H1 (cell line): Measurements from ENCODE around the gene CAMK2A. TPM values are rescaled to one million over a fixed set of nuclear protein-coding genes. Genes with fewer than 3 reads are reported as not detected.

ENCODE experiments used
- CTCF ChIA-PET: fragments of 300-600 bp; sonication (Branson Sonifier 250); formaldehyde crosslinking; loops from one replicate; lab custom pipeline; 2021; ENCODE audit not compliant: partially characterized antibody; lab: Charles Lee
- POLR2A ChIA-PET: fragments of 300-600 bp; sonication (Branson Sonifier 250); formaldehyde crosslinking; loops from one replicate; lab custom pipeline; 2021; ENCODE audit warnings: inconsistent platforms; ENCODE audit not compliant: partially characterized antibody; lab: Charles Lee
- DNase-seq, 2 experiments: peaks; one replicate each; pipeline versions ENCODE4 v3.0.0 to v3.0.0-alpha.2; 2010 to 2022; ENCODE audit warnings: low spot score in 2 of 2, low read depth in 1 of 2, mixed read lengths in 1 of 2
- FAIRE-seq: peaks from 2 replicates; lab custom pipeline; 2011; peaks lifted over from hg19 to GRCh38; lab: Jason Lieb, UNC
- H2AFZ ChIP-seq: 2 replicates; pipeline ENCODE4 v1.8.1; 2012; ENCODE audit warnings: low read length, inconsistent platforms
- H2AK5ac ChIP-seq: 2 replicates; pipeline ENCODE4 v1.6.1; 2013; ENCODE audit warnings: low read depth, low read length
- H2BK120ac ChIP-seq: replicated peaks from 2 replicates; pipeline ENCODE3; 2013; ENCODE audit warnings: low read depth, low read length, inconsistent platforms
- H2BK12ac ChIP-seq: 2 replicates; pipeline ENCODE4 v1.6.1; 2013; ENCODE audit warnings: low read depth, low read length
- H2BK15ac ChIP-seq: 2 replicates; pipeline ENCODE4 v1.6.1; 2013; ENCODE audit warnings: low read length
- H2BK20ac ChIP-seq: 2 replicates; pipeline ENCODE4 v1.6.1; 2013; ENCODE audit warnings: low read length
- H2BK5ac ChIP-seq: 2 replicates; pipeline ENCODE4 v1.6.1; 2013; ENCODE audit warnings: low read depth, low read length
- H3K14ac ChIP-seq: 2 replicates; pipeline ENCODE4 v1.6.1; 2013; ENCODE audit warnings: inconsistent platforms; ENCODE audit not compliant: insufficient read length
- H3K18ac ChIP-seq: 2 replicates; pipeline ENCODE4 v1.6.1; 2013; ENCODE audit warnings: low read length; ENCODE audit errors: extremely low read depth
- H3K23ac ChIP-seq: 2 replicates; pipeline ENCODE4 v1.6.1; 2013; ENCODE audit warnings: inconsistent platforms; ENCODE audit not compliant: insufficient read length
- H3K23me2 ChIP-seq: 2 replicates; pipeline ENCODE4 v1.6.1; 2013; ENCODE audit warnings: low read depth, low read length
- H3K27ac ChIP-seq: 2 replicates; pipeline ENCODE4 v1.6.1; 2011; ENCODE audit warnings: low read depth, low read length, inconsistent platforms
- H3K27me3 ChIP-seq, 4 experiments: replicated peaks in 1 of 4; 1 replicate in 1 of 4; 2 replicates in 3 of 4; pipeline versions ENCODE4 v1.6.1 to v1.8.1; 2011 to 2013; ENCODE audit warnings: low read length in 3 of 4, mild to moderate bottlenecking in 3 of 4, inconsistent platforms in 2 of 4, mixed read lengths in 2 of 4, moderate library complexity in 1 of 4; ENCODE audit not compliant: control insufficient read depth in 3 of 4, insufficient read depth in 3 of 4; ENCODE audit errors: extremely low read depth in 1 of 4
- H3K36me3 ChIP-seq, 4 experiments: 2 replicates each; pipeline versions ENCODE4 v1.6.1 to v1.8.1; 2011 to 2013; ENCODE audit warnings: mild to moderate bottlenecking in 4 of 4, low read length in 3 of 4, moderate library complexity in 2 of 4, control low read depth in 1 of 4, inconsistent platforms in 1 of 4; ENCODE audit not compliant: insufficient read depth in 4 of 4, control insufficient read depth in 2 of 4
- H3K4ac ChIP-seq: replicated peaks from 2 replicates; pipeline ENCODE3; 2013; ENCODE audit warnings: low read length, low read depth, mixed read lengths, inconsistent platforms; ENCODE audit not compliant: insufficient read length
- H3K4me1 ChIP-seq, 4 experiments: replicated peaks in 1 of 4; 1 replicate in 1 of 4; 2 replicates in 3 of 4; pipeline versions ENCODE4 v1.6.1 to v1.8.1; 2011 to 2013; ENCODE audit warnings: low read length in 3 of 4, inconsistent platforms in 2 of 4, mixed read lengths in 1 of 4; ENCODE audit not compliant: insufficient read depth in 4 of 4, control insufficient read depth in 3 of 4
- H3K4me2 ChIP-seq, 2 experiments: 2 replicates each; pipeline versions ENCODE4 v1.6.1 to v1.8.1; 2011 to 2013; ENCODE audit warnings: low read depth in 2 of 2, low read length in 2 of 2, control low read depth in 1 of 2, inconsistent platforms in 1 of 2, mild to moderate bottlenecking in 1 of 2; ENCODE audit not compliant: insufficient read depth in 1 of 2
- H3K4me3 ChIP-seq, 4 experiments: fragments of 200-600, 300-600 bp in 1 of 4; sonication (generic), shearing (Covaris generic), sonication (Bioruptor Twin) in 1 of 4; 2 replicates each; pipeline versions ENCODE4 v1.5.1 to v1.8.1; 2011 to 2016; ENCODE audit warnings: low read length in 4 of 4, low read depth in 3 of 4, control low read depth in 2 of 4, inconsistent platforms in 2 of 4, mild to moderate bottlenecking in 2 of 4, mixed read lengths in 1 of 4, moderate library complexity in 1 of 4; ENCODE audit not compliant: insufficient read depth in 2 of 4; ENCODE audit errors: extremely low read depth in 1 of 4
- H3K56ac ChIP-seq: replicated peaks from 2 replicates; pipeline ENCODE3; 2013; ENCODE audit warnings: low read depth, mild to moderate bottlenecking, mixed read lengths, low read length, inconsistent platforms; ENCODE audit not compliant: insufficient read length
- H3K79me1 ChIP-seq: 2 replicates; pipeline ENCODE4 v1.6.1; 2013; ENCODE audit warnings: low read depth, low read length, control low read depth
- H3K79me2 ChIP-seq, 2 experiments: 2 replicates each; pipeline versions ENCODE4 v1.6.1 to v1.8.1; 2012 to 2013; ENCODE audit warnings: low read length in 2 of 2, mild to moderate bottlenecking in 2 of 2, inconsistent platforms in 1 of 2; ENCODE audit not compliant: insufficient read depth in 2 of 2, control insufficient read depth in 1 of 2
- H3K9ac ChIP-seq, 4 experiments: replicated peaks in 1 of 4; 1 replicate in 1 of 4; 2 replicates in 3 of 4; pipeline versions ENCODE4 v1.6.1 to v1.8.1; 2011 to 2013; ENCODE audit warnings: low read depth in 3 of 4, low read length in 3 of 4, control low read depth in 2 of 4, mild to moderate bottlenecking in 2 of 4, moderate library complexity in 2 of 4, inconsistent platforms in 1 of 4; ENCODE audit errors: extremely low read depth in 1 of 4
- H3K9me3 ChIP-seq, 2 experiments: 2 replicates each; pipeline versions ENCODE4 v1.6.1 to v1.8.1; 2012 to 2013; ENCODE audit warnings: mild to moderate bottlenecking in 2 of 2, moderate library complexity in 2 of 2, control low read depth in 1 of 2, inconsistent platforms in 1 of 2, low read depth in 1 of 2, low read length in 1 of 2, mixed read lengths in 1 of 2; ENCODE audit not compliant: insufficient read depth in 2 of 2
- H4K20me1 ChIP-seq, 2 experiments: replicated peaks in 1 of 2; 2 replicates each; pipeline versions ENCODE3 to v1.8.1; 2011 to 2013; ENCODE audit warnings: inconsistent platforms in 2 of 2, low read length in 2 of 2, mild to moderate bottlenecking in 1 of 2; ENCODE audit not compliant: insufficient read depth in 2 of 2, control insufficient read depth in 1 of 2
- H4K5ac ChIP-seq: 2 replicates; pipeline ENCODE4 v1.6.1; 2013; ENCODE audit warnings: low read length, low read depth, mixed read lengths, inconsistent platforms; ENCODE audit not compliant: insufficient read length
- H4K8ac ChIP-seq: 2 replicates; pipeline ENCODE4 v1.8.0; 2013; ENCODE audit warnings: mild to moderate bottlenecking, moderate library complexity, low read length, inconsistent platforms; ENCODE audit not compliant: insufficient read depth; ENCODE audit errors: extremely low read depth
- H4K91ac ChIP-seq: replicated peaks from 2 replicates; pipeline ENCODE3; 2013; ENCODE audit warnings: low read length, mixed read lengths, inconsistent platforms; ENCODE audit not compliant: insufficient read length
- CBX8 ChIP-seq: fragments of 300-800, 300-1000 bp; sonication (generic); IDR thresholded peaks from 2 replicates; pipeline ENCODE4 v1.7.1; 2016; ENCODE audit warnings: low read depth, low read length, borderline replicate concordance
- CREB1 ChIP-seq: IDR thresholded peaks from 2 replicates; pipeline ENCODE4 v1.6.1; 2012; ENCODE audit warnings: inconsistent platforms
- CTCF ChIP-seq, 3 experiments: IDR thresholded peaks; 1 replicate in 2 of 3; 2 replicates in 1 of 3; pipeline versions ENCODE4 v1.5.1 to v1.6.1; 2011; ENCODE audit warnings: low read length in 3 of 3, mild to moderate bottlenecking in 3 of 3, inconsistent platforms in 2 of 3, low read depth in 1 of 3, moderate library complexity in 1 of 3; ENCODE audit not compliant: insufficient read depth in 1 of 3; ENCODE audit errors: control extremely low read depth in 1 of 3
- HDAC6 ChIP-seq: IDR thresholded peaks from one replicate; pipeline ENCODE4 v1.7.1; 2012; ENCODE audit warnings: low read depth, mild to moderate bottlenecking, inconsistent platforms, low read length, moderate library complexity
- JUN ChIP-seq: IDR thresholded peaks from 2 replicates; pipeline ENCODE4 v1.6.1; 2011; ENCODE audit warnings: low read depth, mild to moderate bottlenecking, improper control_type of control experiment, low read length
- JUND ChIP-seq: IDR thresholded peaks from 2 replicates; pipeline ENCODE4 v1.6.1; 2011; ENCODE audit warnings: mild to moderate bottlenecking, improper control_type of control experiment, low read length
- RAD21 ChIP-seq, 2 experiments: IDR thresholded peaks in 1 of 2; conservative IDR thresholded peaks in 1 of 2; 2 replicates each; pipeline ENCODE4 v1.6.1; 2011; ENCODE audit warnings: low read depth in 2 of 2, low read length in 2 of 2, improper control_type of control experiment in 1 of 2, inconsistent platforms in 1 of 2, mild to moderate bottlenecking in 1 of 2, moderate library complexity in 1 of 2
- SP1 ChIP-seq: IDR thresholded peaks from 2 replicates; pipeline ENCODE4 v1.6.1; 2011; ENCODE audit warnings: low read depth, low read length
- SP2 ChIP-seq: IDR thresholded peaks from 2 replicates; pipeline ENCODE4 v1.6.1; 2012; ENCODE audit warnings: mild to moderate bottlenecking, low read length, inconsistent platforms
- WGBS, 2 experiments: shearing (Covaris generic) in 1 of 2; methylation state at CpG; one replicate each; pipeline versions ENCODE4 v1.1.6 to v1.1.7; 2013 to 2015; ENCODE audit warnings: low lambda C conversion rate in 2 of 2, mixed read lengths in 2 of 2, inconsistent platforms in 1 of 2, low coverage in 1 of 2, missing lambda C conversion rate in 1 of 2; ENCODE audit not compliant: insufficient replicate concordance in 2 of 2, insufficient coverage in 1 of 2, insufficient read length in 1 of 2; ENCODE audit errors: extremely low coverage in 1 of 2, missing lambda C conversion rate in 1 of 2; 5-methylcytosine and 5-hydroxymethylcytosine counted together
- polyA plus RNA-seq, 7 experiments: library from polyadenylated mRNA; depleted of rRNA in 3 of 7; stranded (reverse) in 5 of 7; unstranded in 2 of 7; fragments of >200 nt in 5 of 7; fragments of 200-250 nt in 2 of 7; gene quantifications; 1 replicate in 5 of 7; 2 replicates in 1 of 7; 4 replicates in 1 of 7; pipeline versions ENCODE4 v1.2.1 to v1.2.3, GENCODE V29; 2011 to 2013; ENCODE audit warnings: missing spikeins in 2 of 7, mixed read lengths in 2 of 7
- total RNA-seq: library from RNA; stranded (reverse); fragmentation: NEBNext Ultra II Directional; extraction: Animal tissue kit (Norgen Biotek cat#: 25700); gene quantifications from 2 replicates; pipeline ENCODE4 v1.2.1, GENCODE V29; 2021
- TF ChIP-seq, protein P1 (sequence below): IDR thresholded peaks from 2 replicates; pipeline ENCODE4 v1.6.1; 2012; ENCODE audit warnings: low read length, inconsistent platforms

CAMK2A gene
- total and polyA plus RNA-seq, 2 of the 8 experiments (the other 6 are each of a cell fraction or from before 2014, with no cell fraction given), result 0.20 to 0.28 TPM

GRCh38 chr5:150309886-150310239, 20.3 kb upstream of the CAMK2A start:
- H3K27me3 ChIP-seq, result no peaks in the 10 kb centered on the region
- H4K20me1 ChIP-seq, result no peaks in the 10 kb centered on the region
- no peak overlapping the region for H3K27ac ChIP-seq
- no peak overlapping the region for H3K4me2 ChIP-seq
- no peak overlapping the region for H3K9ac ChIP-seq
- CTCF ChIA-PET, result interaction anchor here (1.6 to 2.8 kb wide), 3 partner anchors 10 to 15 kb away, joined by 3 to 7 read pairs (median 6); no protein-coding TSS in a partner anchor
- H2BK15ac ChIP-seq, result no peak overlapping the region
- POLR2A ChIA-PET, result interaction anchor here (1.0 to 1.2 kb wide), 2 partner anchors 10 to 23 kb away, joined by 3 read pairs; no protein-coding TSS in a partner anchor
- no peak overlapping the region for H2AK5ac ChIP-seq
- no peak overlapping the region for H4K8ac ChIP-seq
- H4K91ac ChIP-seq, result no peak overlapping the region
- peaks cover 0 to 3% (median under 1%) of the 10 kb centered on the region in 4 experiments; a peak in 2 of 7 replicates for H3K4me1 ChIP-seq
- H3K4me3 ChIP-seq, result no peak overlapping the region
- H2BK120ac ChIP-seq, result no peak overlapping the region
- no peaks in the 10 kb centered on the region for H3K23me2 ChIP-seq
- H3K9me3 ChIP-seq, result no peaks in the 10 kb centered on the region
- H3K79me2 ChIP-seq, result no peaks in the 10 kb centered on the region
- H4K5ac ChIP-seq, result no peak overlapping the region
- H3K79me1 ChIP-seq, result no peaks in the 10 kb centered on the region
- no peak overlapping the region for H2BK5ac ChIP-seq
- H2BK20ac ChIP-seq, result no peak overlapping the region
- no peak overlapping the region for H3K56ac ChIP-seq
- no peak overlapping the region for H3K4ac ChIP-seq
- no peak overlapping the region for H3K23ac ChIP-seq
- H3K18ac ChIP-seq, result no peak overlapping the region
- DNase-seq (no peak), FAIRE-seq (no peak)
- 77% methylated on average over 1 of the region's 1 CpG; no CpG with 5 or more reads in 1 of the 2 experiments for WGBS, 2 experiments
- H2AFZ ChIP-seq, result no peak overlapping the region
- H2BK12ac ChIP-seq, result no peak overlapping the region
- no peak overlapping the region for H3K14ac ChIP-seq
- no peaks in the 10 kb centered on the region for H3K36me3 ChIP-seq
- TF ChIP-seq SP2 (no peak), CTCF (IDR thresholded peaks at IDR 0.05; ENCODE audit: control extremely low read depth in 1 of 3, insufficient read depth in 1 of 3, low read depth in 1 of 3, low read length in 3 of 3) (no peak), SP1 (no peak), CREB1 (no peak), JUN (no peak), JUND (no peak), HDAC6 (no peak), RAD21 (IDR thresholded peaks at IDR 0.05 in 1 of 2, conservative IDR thresholded peaks at IDR 0.05 in 1 of 2; ENCODE audit: low read depth in 2 of 2, low read length in 2 of 2) (no peak), CBX8 (no peak)
- TF ChIP-seq, protein P1, sequence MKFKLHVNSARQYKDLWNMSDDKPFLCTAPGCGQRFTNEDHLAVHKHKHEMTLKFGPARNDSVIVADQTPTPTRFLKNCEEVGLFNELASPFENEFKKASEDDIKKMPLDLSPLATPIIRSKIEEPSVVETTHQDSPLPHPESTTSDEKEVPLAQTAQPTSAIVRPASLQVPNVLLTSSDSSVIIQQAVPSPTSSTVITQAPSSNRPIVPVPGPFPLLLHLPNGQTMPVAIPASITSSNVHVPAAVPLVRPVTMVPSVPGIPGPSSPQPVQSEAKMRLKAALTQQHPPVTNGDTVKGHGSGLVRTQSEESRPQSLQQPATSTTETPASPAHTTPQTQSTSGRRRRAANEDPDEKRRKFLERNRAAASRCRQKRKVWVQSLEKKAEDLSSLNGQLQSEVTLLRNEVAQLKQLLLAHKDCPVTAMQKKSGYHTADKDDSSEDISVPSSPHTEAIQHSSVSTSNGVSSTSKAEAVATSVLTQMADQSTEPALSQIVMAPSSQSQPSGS, result no peak
